22Rv1 (cell line): ENCODE measurements around the gene ARMC2.

Experiments used
- CTCF ChIP-seq: fragments of 450-650 bp; IDR thresholded peaks from 2 replicates; pipeline ENCODE4 v1.5.1; 2017; ENCODE audit warnings: mild to moderate bottlenecking
- ZFX ChIP-seq: fragments of 450-650 bp; IDR thresholded peaks from 2 replicates; pipeline ENCODE4 v1.6.1; 2017; ENCODE audit warnings: antibody characterized with exemption, borderline replicate concordance

- TF ChIP-seq CTCF, result no peak
- no peak for TF ChIP-seq ZFX
Observed at GRCh38 chr6:108903796-108904195, 55.6 kb downstream of the ARMC2 start.
